Stomach (tissue), 4 donors: ENCODE results near the gene SGSH.

Experiments used
- CTCF ChIP-seq, 7 experiments: fragments of 450-650 bp in 4 of 7; fragments of 200-600 bp in 3 of 7; sonication (generic) in 3 of 7; IDR thresholded peaks; one replicate each; pipeline ENCODE4 v1.5.1; 2016 to 2019; ENCODE audit warnings: antibody characterized with exemption in 7 of 7, control low read depth in 2 of 7, mild to moderate bottlenecking in 1 of 7
- POLR2AphosphoS5 ChIP-seq, 3 donors: sonication (generic); formaldehyde crosslinking; IDR thresholded peaks; one replicate each; pipeline ENCODE4 v1.6.1; 2016; ENCODE audit warnings: antibody characterized with exemption in 3 of 3

DNA sequence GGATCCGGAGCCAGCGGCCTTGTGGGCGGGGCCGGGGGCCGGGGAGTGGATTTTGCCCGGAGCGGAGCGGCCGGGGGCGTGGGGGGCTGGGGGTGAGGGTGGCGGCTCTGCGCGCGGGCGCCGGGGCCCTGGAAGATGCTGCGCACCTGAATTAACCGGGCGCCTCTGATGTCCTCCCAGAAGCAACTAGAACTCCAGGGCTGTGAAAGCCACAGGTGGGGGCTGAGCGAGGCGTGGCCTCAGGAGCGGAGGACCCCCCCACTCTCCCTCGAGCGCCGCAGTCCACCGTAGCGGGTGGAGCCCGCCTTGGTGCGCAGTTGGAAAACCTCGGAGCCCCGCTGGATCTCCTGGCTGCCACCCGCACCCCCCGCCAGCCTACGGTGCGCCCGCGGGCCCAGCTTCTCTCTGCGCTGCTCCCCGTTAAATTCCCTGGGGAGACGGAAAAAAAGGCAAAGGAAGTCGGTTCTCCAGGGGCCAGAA lies 643 bp upstream of the SGSH start:
- no peak for TF ChIP-seq CTCF (IDR thresholded peaks at IDR 0.05)
- TF ChIP-seq POLR2AphosphoS5 (IDR thresholded peaks at IDR 0.05) = no peak
